GM23338 (cell line): Measurements from ENCODE around the gene AGAP3. TPM values are rescaled to one million over a fixed set of nuclear protein-coding genes. Genes with fewer than 3 reads are reported as not detected.

Experiments used
- ATAC-seq: fragments of 200-7000 bp; cut with Tn5 transposase; 3 replicates; pipeline ENCODE4 v1.9.1; 2020
- DNase-seq: peaks from one replicate; pipeline ENCODE4 v3.0.0-alpha.2; 2015; ENCODE audit warnings: low spot score
- H2AFZ ChIP-seq: fragments of 200-600 bp; sonication (generic); 2 replicates; pipeline ENCODE4 v1.8.0; 2016; ENCODE audit warnings: antibody characterized with exemption, mild to moderate bottlenecking, moderate library complexity
- H3F3A ChIP-seq: fragments of 200-600 bp; sonication (generic); replicated peaks from 2 replicates; pipeline ENCODE4 v1.8.0; 2017; ENCODE audit warnings: antibody characterized with exemption, mixed run types, low read depth
- H3K27ac ChIP-seq: fragments of 200-600 bp; sonication (generic); 2 replicates; pipeline ENCODE4 v1.6.1; 2016; ENCODE audit warnings: low read depth
- H3K27me3 ChIP-seq: fragments of 200-600 bp; sonication (generic); 2 replicates; pipeline ENCODE4 v1.8.0; 2016; ENCODE audit warnings: mild to moderate bottlenecking, mixed run types, moderate library complexity; ENCODE audit not compliant: insufficient read depth
- H3K36me3 ChIP-seq: fragments of 200-600 bp; sonication (generic); 2 replicates; pipeline ENCODE4 v1.8.0; 2016; ENCODE audit warnings: mild to moderate bottlenecking; ENCODE audit not compliant: insufficient read depth
- H3K4me1 ChIP-seq: fragments of 200-600 bp; sonication (generic); 2 replicates; pipeline ENCODE4 v1.8.0; 2016; ENCODE audit warnings: mild to moderate bottlenecking, moderate library complexity; ENCODE audit not compliant: insufficient read depth
- H3K4me2 ChIP-seq: fragments of 200-600 bp; sonication (generic); 2 replicates; pipeline ENCODE4 v1.7.1; 2017; ENCODE audit warnings: mixed run types
- H3K4me3 ChIP-seq: fragments of 200-600 bp; sonication (generic); 2 replicates; pipeline ENCODE4 v1.6.1; 2016; ENCODE audit warnings: mixed run types
- H3K79me2 ChIP-seq: fragments of 200-600 bp; sonication (generic); replicated peaks from 2 replicates; pipeline ENCODE4 v1.8.0; 2017; ENCODE audit warnings: mild to moderate bottlenecking; ENCODE audit not compliant: insufficient read depth
- H3K9me2 ChIP-seq: fragments of 200-600 bp; sonication (generic); 2 replicates; pipeline ENCODE4 v1.8.0; 2017; ENCODE audit not compliant: insufficient read depth
- H4K20me1 ChIP-seq: fragments of 200-600 bp; sonication (generic); replicated peaks from 2 replicates; pipeline ENCODE4 v1.8.0; 2017; ENCODE audit warnings: mild to moderate bottlenecking; ENCODE audit not compliant: insufficient read depth
- H3K27ac Mint-ChIP-seq: 2 replicates; pipeline ENCODE4 v1.8.0; 2020; ENCODE audit warnings: inconsistent platforms, mild to moderate bottlenecking, moderate library complexity, mixed read lengths
- H3K27me3 Mint-ChIP-seq: 3 replicates; pipeline ENCODE4 v1.8.0; 2022; ENCODE audit warnings: low read depth, mild to moderate bottlenecking, moderate library complexity, mixed read lengths, inconsistent platforms; ENCODE audit not compliant: insufficient read depth, poor library complexity
- H3K36me3 Mint-ChIP-seq: 3 replicates; pipeline ENCODE4 v1.8.0; 2021; ENCODE audit warnings: low read depth, mild to moderate bottlenecking, inconsistent platforms, moderate library complexity, mixed read lengths
- H3K4me1 Mint-ChIP-seq: 3 replicates; pipeline ENCODE4 v1.8.0; 2020; ENCODE audit warnings: mild to moderate bottlenecking, inconsistent platforms, mixed read lengths
- H3K4me3 Mint-ChIP-seq: 3 replicates; pipeline ENCODE4 v1.8.0; 2021; ENCODE audit warnings: moderate library complexity, mild to moderate bottlenecking, inconsistent platforms, mixed read lengths
- H3K9me3 Mint-ChIP-seq: 3 replicates; pipeline ENCODE4 v1.8.0; 2020; ENCODE audit warnings: moderate library complexity, mild to moderate bottlenecking, inconsistent platforms, mixed read lengths
- CREB1 ChIP-seq: fragments of 250-450 bp; sonication (Bioruptor Pico); IDR thresholded peaks from 2 replicates; pipeline ENCODE4 v1.5.0; 2020; ENCODE audit warnings: low read depth, mild to moderate bottlenecking, moderate library complexity
- CTCF ChIP-seq, 2 experiments: fragments of 200-600 bp in 1 of 2; sonication (generic) in 1 of 2; conservative IDR thresholded peaks; 2 replicates each; pipeline versions ENCODE4 v1.5.1 to v1.6.1; 2016 to 2017; ENCODE audit warnings: antibody characterized with exemption in 2 of 2, low read depth in 2 of 2, mild to moderate bottlenecking in 2 of 2, moderate library complexity in 1 of 2
- EZH2 ChIP-seq: fragments of 200-600 bp; sonication (generic); IDR thresholded peaks from one replicate; pipeline ENCODE4 v1.8.0; 2017; ENCODE audit warnings: antibody characterized with exemption, mild to moderate bottlenecking, low read depth; ENCODE audit not compliant: unreplicated experiment
- NANOG ChIP-seq: IDR thresholded peaks from 2 replicates; pipeline ENCODE4 v1.6.1; 2016; ENCODE audit warnings: antibody characterized with exemption, borderline replicate concordance
- POLR2AphosphoS5 ChIP-seq: IDR thresholded peaks from 2 replicates; pipeline ENCODE4 v1.6.1; 2016; ENCODE audit warnings: antibody characterized with exemption, low read depth
- polyA plus RNA-seq: library from polyadenylated mRNA; unstranded; fragments of >200 nt; fragmentation: Nextera tagmentation; extraction: Ambion mirVana; gene quantifications from 2 replicates; pipeline ENCODE4 v1.2.1, GENCODE V29; 2016
- total RNA-seq: library from RNA; depleted of rRNA; stranded (reverse); fragments of >200 nt; shearing (Covaris generic); gene quantifications from 2 replicates; pipeline ENCODE4 v1.2.3, GENCODE V29; 2014
- TF ChIP-seq, protein P1 (sequence below): IDR thresholded peaks from one replicate; pipeline ENCODE4 v1.6.1; 2018; ENCODE audit warnings: antibody characterized with exemption; ENCODE audit not compliant: unreplicated experiment

AGAP3 gene
- total and polyA plus RNA-seq, 2 experiments from 2014 or later, result 24.0 to 39.2 TPM

DNA sequence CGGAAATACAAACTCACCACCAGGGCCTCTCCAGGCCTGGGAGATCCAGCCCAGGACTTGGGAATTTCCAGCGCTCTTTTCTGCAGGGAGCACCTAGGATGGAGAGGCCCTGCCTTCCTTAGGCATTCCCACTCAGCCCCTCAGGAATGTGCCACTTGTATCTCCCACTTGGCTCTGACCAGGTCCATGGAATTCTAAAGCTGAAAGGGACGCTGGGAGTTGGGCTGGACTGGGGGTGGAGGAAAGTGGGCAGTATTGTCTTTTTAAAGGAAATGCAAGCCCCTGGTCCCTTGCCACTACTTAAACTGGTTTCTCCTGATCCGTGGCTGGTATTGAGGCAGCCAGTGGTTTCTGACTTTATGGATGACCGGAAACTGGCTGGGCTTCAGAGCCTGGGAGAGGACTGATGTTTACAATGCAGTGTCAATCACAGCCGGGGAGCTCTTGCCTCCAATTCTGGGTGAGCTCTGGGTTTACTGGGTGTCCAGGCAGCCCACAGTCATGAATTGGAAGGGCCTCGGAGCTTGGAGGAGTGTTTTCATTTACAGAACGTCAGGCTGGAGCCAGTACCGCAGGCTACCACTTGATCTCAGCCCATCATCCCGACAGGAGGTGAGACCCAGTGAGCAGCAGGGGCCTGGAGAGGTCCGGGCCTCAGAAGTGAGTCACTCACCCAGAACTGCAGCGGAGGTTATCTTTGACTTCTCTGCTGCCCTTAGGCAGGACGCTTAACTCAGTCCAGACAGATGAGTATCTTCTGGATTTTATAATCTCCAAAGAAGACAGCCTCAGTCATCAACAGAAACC is 27.3 kb downstream of the AGAP3 start:
- Mint-ChIP-seq H3K4me1 (peaks cover 38% of the 10 kb centered on the region), H3K36me3 (peaks cover 3% of the 10 kb centered on the region; the same call in 2 of the 3 replicates)
- peak overlapping the region; percentile 50; the same call in 1 of the 2 replicates for H3K4me3 ChIP-seq

DNA sequence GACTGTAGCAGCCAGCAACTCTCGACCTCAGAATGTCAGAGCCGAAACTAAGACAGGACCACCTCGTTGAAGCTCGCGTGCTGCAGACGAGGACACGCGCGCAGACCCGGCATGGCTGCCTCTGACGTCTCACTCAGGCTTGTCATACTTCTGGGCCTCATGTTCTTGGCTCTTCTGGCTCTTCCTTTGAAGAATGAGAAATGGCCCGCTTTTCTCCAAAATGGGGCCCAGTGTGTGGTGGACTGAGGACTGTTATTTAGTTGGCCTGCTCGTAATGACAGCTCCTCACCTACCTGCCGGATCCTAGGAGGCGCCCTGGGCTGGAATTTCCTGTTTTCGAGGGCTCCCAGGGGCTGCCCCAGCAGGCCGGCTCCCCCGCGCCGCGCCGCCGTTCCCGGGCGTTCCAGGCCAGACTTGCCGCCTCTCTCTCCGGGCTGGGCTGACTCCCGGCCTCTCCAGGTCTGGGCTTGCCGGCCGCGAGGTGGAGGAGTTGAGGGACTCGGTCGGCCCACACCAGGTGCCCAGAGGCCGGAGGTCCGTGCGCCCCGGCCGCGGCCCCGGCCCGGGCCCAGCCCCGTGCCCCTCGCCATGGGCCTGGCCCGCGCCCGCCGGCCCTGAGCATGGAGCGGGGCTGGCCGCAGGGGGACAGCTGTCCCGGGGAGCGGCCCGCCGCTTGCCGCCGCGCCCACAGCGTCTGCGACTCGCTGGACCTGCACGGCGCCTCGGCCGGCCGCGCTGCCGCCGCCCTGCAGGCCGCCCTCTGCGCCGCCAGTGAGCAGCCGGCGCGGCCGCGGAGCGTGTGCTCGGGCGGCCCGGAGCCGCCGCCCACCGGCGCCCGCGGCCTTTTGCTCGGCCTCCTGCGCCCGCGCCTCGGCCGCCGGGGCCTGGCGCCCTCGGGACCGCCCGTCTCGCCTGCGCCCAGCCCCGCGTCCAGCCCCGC is 28.1 kb downstream of the AGAP3 start:
- peaks cover 47% of the 10 kb centered on the region for H4K20me1 ChIP-seq
- TF ChIP-seq POLR2AphosphoS5 (0 out of 2 replicates have a peak, but pooled peaks have one; percentile 22), CTCF (conservative IDR thresholded peaks at IDR 0.05; ENCODE audit: low read depth in 2 of 2) (peak in 1 of 2 experiments; percentile 16; a peak in 1 of 4 replicates), NANOG (no peak)
- peak; percentile 84 for DNase-seq
- H3K36me3 Mint-ChIP-seq, result peaks cover 10% of the 10 kb centered on the region
- H3K4me1 ChIP-seq, result peaks cover 18% of the 10 kb centered on the region
- peak overlapping the region; percentile 57 for H3K4me3 Mint-ChIP-seq
- peaks cover 14% of the 10 kb centered on the region for H3F3A ChIP-seq
- no peaks in the 10 kb centered on the region for H3K9me2 ChIP-seq
- peak overlapping the region; percentile 50 for H3K4me3 ChIP-seq
- no peak overlapping the region for H3K27ac Mint-ChIP-seq
- peaks cover 17% of the 10 kb centered on the region for H3K79me2 ChIP-seq
- H3K9me3 Mint-ChIP-seq, result no peaks in the 10 kb centered on the region
- peaks cover 21% of the 10 kb centered on the region for H3K27me3 Mint-ChIP-seq
- H3K27me3 ChIP-seq, result peaks cover 25% of the 10 kb centered on the region
- peak overlapping the region; percentile 79 for H3K4me2 ChIP-seq
- H3K36me3 ChIP-seq, result no peaks in the 10 kb centered on the region
- peaks cover 29% of the 10 kb centered on the region for H3K4me1 Mint-ChIP-seq
- H2AFZ ChIP-seq, result no peak overlapping the region
- peak overlapping the region; percentile 32; the same call in 1 of the 2 replicates for H3K27ac ChIP-seq
- peak; percentile 51 for ATAC-seq

More for the DNA sequence above, 27.3 kb downstream of the AGAP3 start:
- H3K27me3 Mint-ChIP-seq, result peaks cover 21% of the 10 kb centered on the region
- H3K4me3 Mint-ChIP-seq, result peak overlapping the region; percentile 57
- Histone ChIP-seq H2AFZ (no peak overlapping the region), H3K79me2 (peaks cover 17% of the 10 kb centered on the region), H3K4me2 (peak overlapping the region; percentile 79), H3K27ac (peak overlapping the region; percentile 32; the same call in 1 of the 2 replicates), H3K9me2 (no peaks in the 10 kb centered on the region), H3K36me3 (no peaks in the 10 kb centered on the region), H3K4me1 (peaks cover 22% of the 10 kb centered on the region), H4K20me1 (peaks cover 47% of the 10 kb centered on the region), H3F3A (peaks cover 15% of the 10 kb centered on the region), H3K27me3 (peaks cover 25% of the 10 kb centered on the region)
- no peaks in the 10 kb centered on the region for H3K9me3 Mint-ChIP-seq
- ATAC-seq, result peak; percentile 23
- TF ChIP-seq EZH2, result no peak
- no peak for TF ChIP-seq NANOG
- TF ChIP-seq CREB1 (CRISPR knock-in tag), result no peak
- TF ChIP-seq, protein P1, sequence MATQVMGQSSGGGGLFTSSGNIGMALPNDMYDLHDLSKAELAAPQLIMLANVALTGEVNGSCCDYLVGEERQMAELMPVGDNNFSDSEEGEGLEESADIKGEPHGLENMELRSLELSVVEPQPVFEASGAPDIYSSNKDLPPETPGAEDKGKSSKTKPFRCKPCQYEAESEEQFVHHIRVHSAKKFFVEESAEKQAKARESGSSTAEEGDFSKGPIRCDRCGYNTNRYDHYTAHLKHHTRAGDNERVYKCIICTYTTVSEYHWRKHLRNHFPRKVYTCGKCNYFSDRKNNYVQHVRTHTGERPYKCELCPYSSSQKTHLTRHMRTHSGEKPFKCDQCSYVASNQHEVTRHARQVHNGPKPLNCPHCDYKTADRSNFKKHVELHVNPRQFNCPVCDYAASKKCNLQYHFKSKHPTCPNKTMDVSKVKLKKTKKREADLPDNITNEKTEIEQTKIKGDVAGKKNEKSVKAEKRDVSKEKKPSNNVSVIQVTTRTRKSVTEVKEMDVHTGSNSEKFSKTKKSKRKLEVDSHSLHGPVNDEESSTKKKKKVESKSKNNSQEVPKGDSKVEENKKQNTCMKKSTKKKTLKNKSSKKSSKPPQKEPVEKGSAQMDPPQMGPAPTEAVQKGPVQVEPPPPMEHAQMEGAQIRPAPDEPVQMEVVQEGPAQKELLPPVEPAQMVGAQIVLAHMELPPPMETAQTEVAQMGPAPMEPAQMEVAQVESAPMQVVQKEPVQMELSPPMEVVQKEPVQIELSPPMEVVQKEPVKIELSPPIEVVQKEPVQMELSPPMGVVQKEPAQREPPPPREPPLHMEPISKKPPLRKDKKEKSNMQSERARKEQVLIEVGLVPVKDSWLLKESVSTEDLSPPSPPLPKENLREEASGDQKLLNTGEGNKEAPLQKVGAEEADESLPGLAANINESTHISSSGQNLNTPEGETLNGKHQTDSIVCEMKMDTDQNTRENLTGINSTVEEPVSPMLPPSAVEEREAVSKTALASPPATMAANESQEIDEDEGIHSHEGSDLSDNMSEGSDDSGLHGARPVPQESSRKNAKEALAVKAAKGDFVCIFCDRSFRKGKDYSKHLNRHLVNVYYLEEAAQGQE, result no peak
- H3K27ac Mint-ChIP-seq, result no peak overlapping the region
- peak; percentile 79 for DNase-seq
